ENCODE data around the gene SLC35B1.

DNA sequence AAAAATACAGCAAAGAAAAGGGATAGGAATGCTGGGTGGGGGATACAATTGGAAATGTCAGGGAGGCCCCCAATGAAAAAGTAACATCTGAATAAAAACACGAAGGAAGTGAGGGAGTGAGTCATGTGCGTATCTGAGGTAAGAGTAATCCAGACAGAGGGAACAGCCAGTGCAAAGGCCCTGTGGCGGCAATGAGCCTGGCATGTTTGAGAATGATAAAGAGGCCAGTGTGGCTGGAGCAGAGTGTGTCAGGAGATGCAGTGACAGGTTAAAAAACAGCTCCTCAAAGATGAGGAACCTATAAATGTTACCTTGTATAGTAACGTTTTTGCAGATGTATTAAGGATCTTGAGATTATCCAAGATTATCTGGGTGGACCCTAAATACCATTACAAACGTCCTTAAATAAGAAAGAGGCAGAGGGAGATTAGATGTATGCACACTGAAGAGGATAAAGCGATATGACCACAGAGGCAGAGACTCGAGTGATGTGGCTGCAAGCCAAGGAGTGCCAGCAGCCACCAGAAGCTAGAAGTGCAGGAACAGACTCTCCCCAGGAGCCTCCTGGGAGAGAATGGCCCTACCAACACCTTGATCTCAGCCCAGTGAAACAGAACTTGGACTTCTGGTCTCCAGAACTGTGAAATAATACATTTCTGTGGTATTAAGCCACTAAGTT is 17.8 kb upstream of the SLC35B1 start:
- TF ChIP-seq, protein P1, sequence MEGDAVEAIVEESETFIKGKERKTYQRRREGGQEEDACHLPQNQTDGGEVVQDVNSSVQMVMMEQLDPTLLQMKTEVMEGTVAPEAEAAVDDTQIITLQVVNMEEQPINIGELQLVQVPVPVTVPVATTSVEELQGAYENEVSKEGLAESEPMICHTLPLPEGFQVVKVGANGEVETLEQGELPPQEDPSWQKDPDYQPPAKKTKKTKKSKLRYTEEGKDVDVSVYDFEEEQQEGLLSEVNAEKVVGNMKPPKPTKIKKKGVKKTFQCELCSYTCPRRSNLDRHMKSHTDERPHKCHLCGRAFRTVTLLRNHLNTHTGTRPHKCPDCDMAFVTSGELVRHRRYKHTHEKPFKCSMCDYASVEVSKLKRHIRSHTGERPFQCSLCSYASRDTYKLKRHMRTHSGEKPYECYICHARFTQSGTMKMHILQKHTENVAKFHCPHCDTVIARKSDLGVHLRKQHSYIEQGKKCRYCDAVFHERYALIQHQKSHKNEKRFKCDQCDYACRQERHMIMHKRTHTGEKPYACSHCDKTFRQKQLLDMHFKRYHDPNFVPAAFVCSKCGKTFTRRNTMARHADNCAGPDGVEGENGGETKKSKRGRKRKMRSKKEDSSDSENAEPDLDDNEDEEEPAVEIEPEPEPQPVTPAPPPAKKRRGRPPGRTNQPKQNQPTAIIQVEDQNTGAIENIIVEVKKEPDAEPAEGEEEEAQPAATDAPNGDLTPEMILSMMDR (IDR thresholded peaks at IDR 0.05), result no peak
- TF ChIP-seq POLR2A (IDR thresholded peaks at IDR 0.05), result no peak
